ENCODE measurements around the gene MSI2.
A peak's percentile ranks its signal among the peaks of the same experiment; 100 is the strongest.
"Not testable (repeated sequence)": the region's sequence is repeated elsewhere in the genome, so short reads cannot be mapped to it uniquely, and the experiment has no call there.

Gene MSI2

GRCh38 chr17:57609125-57609877 lies 353.0 kb downstream of the MSI2 start:
- no peak for DNase-seq

GRCh38 chr17:57609878-57610270 lies 353.6 kb downstream of the MSI2 start:
- DNase-seq: no peak

GRCh38 chr17:57612202-57613071 lies 356.1 kb downstream of the MSI2 start:
- DNase-seq: peak; percentile 39 to 77

GRCh38 chr17:57614742-57615141 lies 358.4 kb downstream of the MSI2 start:
- no peak for DNase-seq

GRCh38 chr17:57615836-57616757 lies 359.8 kb downstream of the MSI2 start:
- no peak for DNase-seq

DNA sequence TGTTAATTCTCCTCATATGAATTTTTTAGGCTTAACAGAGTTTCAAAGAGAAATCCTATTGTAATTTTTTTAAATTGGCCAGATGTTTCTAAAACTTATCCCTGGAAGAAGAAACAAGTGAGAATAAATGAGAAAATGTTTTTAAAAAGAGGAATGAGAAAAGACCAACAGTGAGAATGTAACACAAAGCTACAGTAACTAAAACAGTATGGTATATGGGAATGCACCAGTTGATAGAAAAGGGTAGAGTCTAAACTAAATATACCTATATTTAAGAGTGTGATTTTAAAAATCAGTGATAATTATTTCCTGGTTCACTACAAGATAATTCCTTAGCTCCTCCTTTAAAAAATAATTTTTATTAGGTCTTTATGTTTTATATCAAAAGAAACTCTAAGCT lies 360.9 kb downstream of the MSI2 start:
- DNase-seq: no peak

DNA sequence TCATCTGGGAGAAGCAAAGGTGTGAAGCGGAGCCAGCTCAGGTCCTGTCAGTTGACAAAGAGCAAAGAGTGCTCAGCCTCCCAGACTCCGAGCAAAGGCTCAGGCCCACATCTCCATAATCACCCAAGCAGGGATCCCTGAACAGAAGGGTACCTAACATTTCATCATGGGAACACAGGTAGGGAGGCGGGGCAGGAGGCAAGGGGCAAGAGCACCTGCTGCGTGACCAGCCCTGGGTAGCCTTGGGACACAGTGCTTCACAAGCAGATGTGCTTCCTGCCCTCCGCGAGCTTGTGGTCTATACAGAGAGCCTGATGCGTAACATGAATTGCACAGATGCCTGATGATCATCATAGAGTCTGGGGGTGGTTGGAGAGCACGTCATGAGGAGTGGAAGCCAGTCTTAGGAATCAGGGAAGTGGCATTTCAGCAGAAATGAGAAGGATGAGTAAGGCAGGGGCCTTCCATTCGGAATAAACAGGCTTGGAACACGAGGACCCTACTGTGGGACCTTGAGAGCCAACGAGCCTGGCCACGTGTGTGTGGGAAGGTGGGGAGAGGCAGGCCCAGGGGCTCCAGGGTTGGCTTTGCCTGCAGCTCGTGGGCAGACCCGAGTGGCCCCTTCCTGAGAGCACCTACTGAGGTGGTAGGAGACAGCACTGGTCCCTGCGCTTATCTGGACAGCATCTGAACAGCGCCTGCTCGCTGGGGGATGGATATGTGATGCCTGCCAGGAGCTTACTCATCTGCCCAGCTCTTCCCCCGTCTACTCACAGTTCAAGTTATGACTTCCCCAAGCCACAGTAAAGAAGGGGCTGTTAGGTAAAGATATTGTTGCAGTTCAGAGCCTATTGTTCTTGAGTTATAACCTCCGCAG lies 363.0 kb downstream of the MSI2 start:
- no peak for DNase-seq

- no peak for DNase-seq
Measured at GRCh38 chr17:57620576-57620975, 364.3 kb downstream of the MSI2 start.

DNA sequence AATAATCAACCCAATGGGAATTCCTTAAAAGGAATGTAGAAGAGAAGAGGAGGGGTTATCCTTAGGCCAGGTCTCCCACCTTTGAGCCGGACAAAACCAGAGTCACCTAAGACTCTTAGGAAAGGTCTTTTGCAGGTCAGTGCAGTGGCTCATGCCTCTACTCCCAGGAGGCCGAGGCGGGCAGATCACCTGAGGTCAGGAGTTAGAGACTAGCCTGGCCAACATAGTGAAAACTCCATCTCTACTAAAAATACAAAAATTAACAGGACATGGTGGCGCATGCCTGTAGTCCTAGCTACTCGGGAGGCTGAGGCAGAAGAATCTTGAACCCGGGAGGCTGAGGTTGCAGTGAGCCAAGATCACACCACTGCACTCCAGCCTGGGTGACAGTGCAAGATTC lies 365.5 kb downstream of the MSI2 start:
- DNase-seq: not testable (repeated sequence)

- no peak for DNase-seq
Measured at GRCh38 chr17:57622306-57622682, 366.0 kb downstream of the MSI2 start.

DNA sequence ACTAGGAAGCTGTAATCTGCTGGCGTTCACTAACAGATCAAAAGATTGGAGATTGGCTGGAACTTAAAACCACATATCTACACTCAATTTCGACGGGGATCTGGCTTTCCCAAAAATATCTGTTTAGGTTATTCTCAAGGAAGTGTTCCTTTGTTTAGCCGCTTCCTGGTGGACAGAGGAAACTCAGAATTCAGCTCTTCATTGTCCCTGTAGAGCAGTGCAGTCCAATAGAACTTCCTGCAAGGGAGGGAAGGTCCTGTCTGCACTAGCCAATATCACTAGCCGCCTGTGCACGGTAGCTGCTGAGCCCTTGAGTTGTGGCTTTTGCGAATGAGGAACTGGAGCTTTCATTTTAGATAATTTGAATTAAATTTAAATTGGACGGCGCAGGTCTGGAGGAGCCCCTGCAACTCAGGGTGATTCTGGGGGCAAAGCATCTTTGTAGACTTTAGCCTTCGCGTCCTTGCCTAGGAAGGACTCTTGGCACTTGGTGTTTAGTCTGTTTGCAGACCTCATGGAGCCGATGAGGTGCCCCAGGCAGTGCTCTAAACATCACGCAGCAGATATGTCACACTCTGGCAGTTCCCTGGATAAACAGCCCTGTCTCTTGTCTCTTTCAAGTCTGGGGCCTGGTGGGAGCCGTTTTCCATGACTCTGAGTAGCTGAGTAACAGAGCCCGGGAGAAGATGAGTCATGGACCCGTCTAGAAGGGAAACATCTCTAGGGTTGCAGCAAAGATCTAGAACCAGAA lies 366.5 kb downstream of the MSI2 start:
- no peak for DNase-seq

DNA sequence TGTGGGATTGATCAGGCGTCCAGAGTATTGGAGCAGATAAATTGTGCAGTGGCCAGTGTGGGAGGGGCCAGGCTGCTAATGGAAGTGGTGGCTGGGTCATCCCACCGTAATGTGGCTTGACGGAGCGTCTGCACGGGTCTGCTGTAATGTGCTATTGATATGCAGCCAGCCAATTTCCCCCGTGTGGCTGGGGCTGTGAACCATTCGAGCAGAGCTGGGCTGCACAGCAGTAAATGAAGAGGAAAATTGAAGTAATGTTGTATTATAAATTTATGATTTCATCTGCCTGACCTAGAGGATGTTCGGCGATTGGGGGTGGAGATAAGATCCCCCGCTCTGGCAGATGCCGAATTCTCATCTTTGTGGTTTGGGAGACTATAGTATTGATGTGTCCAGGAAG lies 367.3 kb downstream of the MSI2 start:
- no peak for DNase-seq

GRCh38 chr17:57624386-57624785 lies 368.1 kb downstream of the MSI2 start:
- DNase-seq: no peak

DNA sequence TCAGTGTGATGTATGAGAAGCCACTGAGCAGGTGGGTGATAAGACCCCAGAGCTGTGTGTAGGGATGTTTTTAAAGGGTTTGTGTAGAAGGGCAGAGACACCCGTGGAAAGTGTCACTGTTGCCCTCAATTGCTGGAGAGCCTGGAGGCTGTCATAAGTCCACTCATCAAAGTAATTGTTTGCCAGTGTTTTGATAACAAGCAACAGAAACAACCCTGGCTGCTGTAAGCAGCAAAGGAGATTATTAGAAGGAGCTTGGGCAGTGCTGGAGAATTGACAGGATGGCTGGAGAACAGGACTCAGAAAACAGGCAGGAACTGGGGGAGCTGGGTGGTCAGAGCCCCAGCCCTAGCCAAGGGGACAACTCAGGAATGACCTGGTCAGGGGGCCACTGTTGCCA lies 369.2 kb downstream of the MSI2 start:
- DNase-seq: no peak

- DNase-seq: no peak
Measured at GRCh38 chr17:57625957-57626356, 369.6 kb downstream of the MSI2 start.

- no peak for DNase-seq
Measured at GRCh38 chr17:57626520-57627210, 370.3 kb downstream of the MSI2 start.

- no peak for DNase-seq
Measured at GRCh38 chr17:57627591-57627990, 371.3 kb downstream of the MSI2 start.

DNA sequence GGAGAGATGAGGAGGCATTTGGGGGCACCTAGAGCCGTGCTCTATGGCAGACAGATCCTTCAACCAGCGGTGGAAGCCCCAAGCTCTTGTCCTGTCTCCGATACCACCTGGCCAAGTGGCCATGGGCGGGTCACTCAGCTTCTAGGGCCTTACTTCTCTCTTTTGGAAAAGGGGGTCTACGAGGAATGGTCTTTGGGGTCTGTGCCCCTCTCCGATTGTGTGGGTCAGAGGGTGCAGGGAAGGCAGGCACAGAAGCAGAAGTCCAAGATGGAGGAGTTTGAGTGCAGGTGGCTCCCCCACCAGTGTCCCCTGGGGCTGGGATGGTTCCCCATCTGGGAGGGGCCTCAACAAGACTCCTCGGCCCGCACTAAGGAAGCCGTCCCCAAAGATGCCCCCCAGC lies 372.1 kb downstream of the MSI2 start:
- DNase-seq: no peak

DNA sequence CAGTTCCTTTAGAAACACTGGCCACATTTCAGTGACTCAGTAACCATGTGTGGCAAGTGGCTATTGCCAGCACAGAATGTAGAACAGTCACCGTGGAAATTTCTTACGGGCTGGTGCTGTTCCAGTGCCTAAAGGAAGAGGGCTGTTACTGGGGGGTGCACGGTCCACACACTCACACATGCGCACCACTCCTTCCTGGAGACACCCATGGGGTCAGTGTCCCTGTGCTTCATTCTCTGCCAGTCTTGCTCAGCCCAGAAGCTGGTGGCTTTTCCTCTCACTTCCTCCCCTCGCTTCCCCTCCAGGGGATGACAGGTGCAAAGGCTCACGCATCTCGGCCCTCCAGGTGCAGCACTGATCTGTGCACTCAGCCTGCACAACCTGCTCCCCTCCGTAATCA lies 373.1 kb downstream of the MSI2 start:
- peak in 1 of 2 donors; percentile 56 for DNase-seq

- no peak for DNase-seq
Measured at GRCh38 chr17:57629886-57630285, 373.6 kb downstream of the MSI2 start.

- no peak for DNase-seq
Measured at GRCh38 chr17:57630736-57631135, 374.4 kb downstream of the MSI2 start.

Measured in CD4-positive, alpha-beta T cell treated with Interleukin-4 for 1 hour (primary cell).